ENCODE results near the gene IGSF21.

DNA sequence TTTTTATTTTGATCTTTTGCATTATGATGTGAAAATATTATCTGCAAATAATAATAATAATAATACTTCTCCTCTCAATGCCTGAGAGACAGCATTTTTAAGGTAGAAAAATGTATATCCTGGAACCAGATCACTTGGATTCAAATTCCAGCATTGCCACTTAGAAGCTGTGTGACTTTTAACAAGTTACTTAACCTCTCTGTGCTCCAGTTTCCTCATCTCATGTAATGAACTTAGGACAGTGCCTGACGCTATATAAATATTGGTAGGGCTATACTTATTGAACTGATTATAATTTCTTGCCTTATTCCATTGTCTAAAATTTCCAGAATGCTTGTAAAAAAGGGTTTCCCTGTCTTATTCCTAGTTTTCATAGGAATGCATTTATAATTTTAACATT is 137.2 kb downstream of the IGSF21 start:
- no peak for TF ChIP-seq EZH2 (IDR thresholded peaks at IDR 0.05)
- no peak for TF ChIP-seq POLR2AphosphoS5 (IDR thresholded peaks at IDR 0.05; ENCODE audit: borderline replicate concordance, low read depth, low read length)

Measured in SK-N-MC (cell line).